AG04450 (cell line): ENCODE results near the gene COL6A2. TPM values are rescaled to one million over a fixed set of nuclear protein-coding genes. Genes with fewer than 3 reads are reported as not detected.
"Not testable (repeated sequence)": the region's sequence is repeated elsewhere in the genome, so short reads cannot be mapped to it uniquely, and the experiment has no call there.

Experiments used
- CTCF ChIA-PET: fragments of 300-600, 350-600 bp; formaldehyde crosslinking; extraction: SDS; loops from one replicate; lab custom pipeline; 2022; ENCODE audit warnings: antibody characterized with exemption, inconsistent platforms; lab: Charles Lee
- POLR2A ChIA-PET: fragments of 350-600 bp; formaldehyde crosslinking; extraction: SDS; loops from one replicate; lab custom pipeline; 2021; ENCODE audit warnings: antibody characterized with exemption, inconsistent platforms; lab: Yijun Ruan, JAX
- DNase-seq: peaks from one replicate; pipeline ENCODE4 v3.0.0-alpha.2; 2011; ENCODE audit warnings: low read depth, low spot score
- H3K27ac ChIP-seq: one replicate; pipeline ENCODE4 v1.5.1; 2012; ENCODE audit warnings: low read depth, low read length, control low read depth
- H3K27me3 ChIP-seq: one replicate; pipeline ENCODE4 v1.6.0; 2012; ENCODE audit warnings: low read length; ENCODE audit not compliant: control insufficient read depth, insufficient read depth
- H3K4me3 ChIP-seq: 2 replicates; pipeline ENCODE4 v1.5.1; 2011; ENCODE audit warnings: mild to moderate bottlenecking, low read depth, low read length, control low read depth
- H3K9me3 ChIP-seq: 2 replicates; pipeline ENCODE4 v1.5.1; 2012; ENCODE audit warnings: low read length; ENCODE audit not compliant: control insufficient read depth, insufficient read depth
- CTCF ChIP-seq: IDR thresholded peaks from 2 replicates; pipeline ENCODE4 v1.5.1; 2011; ENCODE audit warnings: low read depth, low read length, control low read depth, inconsistent platforms
- polyA plus RNA-seq: library from polyadenylated mRNA; depleted of rRNA; stranded (reverse); fragments of >200 nt; gene quantifications from 2 replicates; pipeline ENCODE4 v1.2.3, GENCODE V29; 2011

COL6A2 gene
- polyA plus RNA-seq, 1 experiment: 454 TPM

- Histone ChIP-seq H3K9me3 (peaks cover 12% of the 10 kb centered on the region), H3K4me3 (no peak overlapping the region), H3K27ac (no peak overlapping the region), H3K27me3 (no peaks in the 10 kb centered on the region)
- ChIA-PET CTCF (interaction anchor here (0.9 kb wide), 1 partner anchor 44 kb away, joined by 3 read pairs; no protein-coding TSS in a partner anchor), POLR2A (no interaction called here)
- no peak for TF ChIP-seq CTCF
- no peak for DNase-seq
Measured at GRCh38 chr21:46146856-46147255, 48.9 kb downstream of the COL6A2 start.

GRCh38 chr21:46147429-46147828, 49.5 kb downstream of the COL6A2 start:
- H3K4me3 ChIP-seq, POLR2A ChIA-PET, H3K27ac ChIP-seq, DNase-seq, H3K9me3 ChIP-seq, H3K27me3 ChIP-seq: not testable (repeated sequence)
- CTCF ChIA-PET: interaction anchor here (0.7 to 0.9 kb wide), 2 partner anchors 43 to 68 kb away, joined by 3 to 10 read pairs; no protein-coding TSS in a partner anchor
- TF ChIP-seq CTCF: peak; percentile 74

- TF ChIP-seq CTCF: no peak
- Histone ChIP-seq H3K27ac (no peak overlapping the region), H3K27me3 (no peaks in the 10 kb centered on the region), H3K4me3 (no peak overlapping the region), H3K9me3 (peaks cover 5% of the 10 kb centered on the region; the same call in 1 of the 2 replicates)
- CTCF ChIA-PET: interaction anchor here (0.7 kb wide), 1 partner anchor 55 kb away, joined by 3 read pairs; no protein-coding TSS in a partner anchor
- no peak for DNase-seq
- POLR2A ChIA-PET: no interaction called here
Measured at GRCh38 chr21:46148106-46148505, 50.2 kb downstream of the COL6A2 start.

- no peak for TF ChIP-seq CTCF
Measured at GRCh38 chr21:46149205-46149901, 51.4 kb downstream of the COL6A2 start.

GRCh38 chr21:46150073-46150472, 52.2 kb downstream of the COL6A2 start:
- no peak for DNase-seq
- Histone ChIP-seq H3K4me3 (no peak overlapping the region), H3K27ac (no peak overlapping the region), H3K9me3 (peaks cover 3% of the 10 kb centered on the region; the same call in 1 of the 2 replicates), H3K27me3 (no peaks in the 10 kb centered on the region)
- ChIA-PET CTCF (no interaction called here), POLR2A (no interaction called here)
- TF ChIP-seq CTCF: no peak

More at GRCh38 chr21:46149205-46149901, 51.4 kb downstream of the COL6A2 start:
- no peaks in the 10 kb centered on the region for H3K27me3 ChIP-seq
- no peak for DNase-seq
- ChIA-PET CTCF (no interaction called here), POLR2A (interaction anchor here (0.6 kb wide), 1 partner anchor 178 kb away, joined by 3 read pairs; no protein-coding TSS in a partner anchor)
- H3K27ac ChIP-seq: no peak overlapping the region
- peaks cover 5% of the 10 kb centered on the region; the same call in 1 of the 2 replicates for H3K9me3 ChIP-seq
- no peak overlapping the region for H3K4me3 ChIP-seq
